Mesothelial cell of epicardium (in vitro differentiated cells): ENCODE data around the gene FAM47E. TPM values are rescaled to one million over a fixed set of nuclear protein-coding genes. Genes with fewer than 3 reads are reported as not detected.

ENCODE experiments used
- DNase-seq, 2 experiments: peaks; one replicate each; pipeline ENCODE4 v3.0.0; 2021; ENCODE audit warnings: low spot score in 2 of 2; ENCODE audit not compliant: unreplicated experiment in 2 of 2
- H3K27ac Mint-ChIP-seq: 2 replicates; pipeline ENCODE4 v1.8.0; 2021; ENCODE audit warnings: mixed read lengths
- H3K27me3 Mint-ChIP-seq: 2 replicates; pipeline ENCODE4 v1.8.0; 2021; ENCODE audit warnings: low read depth, mixed read lengths
- H3K36me3 Mint-ChIP-seq: 2 replicates; pipeline ENCODE4 v1.8.0; 2021; ENCODE audit warnings: mixed read lengths
- H3K4me1 Mint-ChIP-seq: 2 replicates; pipeline ENCODE4 v1.8.0; 2021; ENCODE audit warnings: mixed read lengths
- H3K4me3 Mint-ChIP-seq: 2 replicates; pipeline ENCODE4 v1.8.0; 2021; ENCODE audit warnings: mild to moderate bottlenecking, moderate library complexity, mixed read lengths
- H3K9me3 Mint-ChIP-seq: 2 replicates; pipeline ENCODE4 v1.8.0; 2021; ENCODE audit warnings: mixed read lengths
- total RNA-seq: library from RNA; stranded (reverse); gene quantifications from 3 replicates; pipeline ENCODE4 v1.2.1, GENCODE V29; 2021
- TF ChIP-seq, protein P1 (sequence below): fragments of 200-600 bp; sonication (generic); IDR thresholded peaks from one replicate; pipeline ENCODE4 v1.5.0; 2021; ENCODE audit warnings: antibody characterized with exemption; ENCODE audit not compliant: unreplicated experiment

FAM47E gene
- total RNA-seq, 1 donor from 2014 or later: 1.2 TPM

DNA sequence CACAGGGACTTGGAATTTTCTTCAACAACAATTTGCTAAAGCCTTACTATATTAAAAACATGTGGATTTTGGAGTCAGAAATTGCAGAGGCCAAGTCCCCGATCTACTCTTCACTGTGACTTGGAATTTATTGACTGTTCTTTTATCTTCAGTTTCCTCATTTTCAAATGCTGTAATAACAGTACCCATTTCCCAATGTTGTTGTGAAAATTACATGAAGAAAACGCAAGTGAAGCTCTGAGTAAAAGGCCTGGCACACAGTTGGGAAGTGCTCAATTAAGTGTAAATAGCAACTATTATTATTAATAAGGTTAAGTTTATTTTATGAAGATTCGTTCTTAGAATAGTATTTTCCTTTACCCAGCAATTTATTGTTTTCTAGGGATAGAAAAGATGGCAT is 70.7 kb downstream of the FAM47E start:
- no peak overlapping the region for H3K4me3 Mint-ChIP-seq
- H3K4me1 Mint-ChIP-seq: no peaks in the 10 kb centered on the region
- no peak for DNase-seq
- peaks cover 61% of the 10 kb centered on the region for H3K9me3 Mint-ChIP-seq
- H3K27ac Mint-ChIP-seq: no peak overlapping the region
- H3K27me3 Mint-ChIP-seq: no peaks in the 10 kb centered on the region
- H3K36me3 Mint-ChIP-seq: peaks cover 8% of the 10 kb centered on the region
- TF ChIP-seq, protein P1, sequence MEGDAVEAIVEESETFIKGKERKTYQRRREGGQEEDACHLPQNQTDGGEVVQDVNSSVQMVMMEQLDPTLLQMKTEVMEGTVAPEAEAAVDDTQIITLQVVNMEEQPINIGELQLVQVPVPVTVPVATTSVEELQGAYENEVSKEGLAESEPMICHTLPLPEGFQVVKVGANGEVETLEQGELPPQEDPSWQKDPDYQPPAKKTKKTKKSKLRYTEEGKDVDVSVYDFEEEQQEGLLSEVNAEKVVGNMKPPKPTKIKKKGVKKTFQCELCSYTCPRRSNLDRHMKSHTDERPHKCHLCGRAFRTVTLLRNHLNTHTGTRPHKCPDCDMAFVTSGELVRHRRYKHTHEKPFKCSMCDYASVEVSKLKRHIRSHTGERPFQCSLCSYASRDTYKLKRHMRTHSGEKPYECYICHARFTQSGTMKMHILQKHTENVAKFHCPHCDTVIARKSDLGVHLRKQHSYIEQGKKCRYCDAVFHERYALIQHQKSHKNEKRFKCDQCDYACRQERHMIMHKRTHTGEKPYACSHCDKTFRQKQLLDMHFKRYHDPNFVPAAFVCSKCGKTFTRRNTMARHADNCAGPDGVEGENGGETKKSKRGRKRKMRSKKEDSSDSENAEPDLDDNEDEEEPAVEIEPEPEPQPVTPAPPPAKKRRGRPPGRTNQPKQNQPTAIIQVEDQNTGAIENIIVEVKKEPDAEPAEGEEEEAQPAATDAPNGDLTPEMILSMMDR: no peak

DNA sequence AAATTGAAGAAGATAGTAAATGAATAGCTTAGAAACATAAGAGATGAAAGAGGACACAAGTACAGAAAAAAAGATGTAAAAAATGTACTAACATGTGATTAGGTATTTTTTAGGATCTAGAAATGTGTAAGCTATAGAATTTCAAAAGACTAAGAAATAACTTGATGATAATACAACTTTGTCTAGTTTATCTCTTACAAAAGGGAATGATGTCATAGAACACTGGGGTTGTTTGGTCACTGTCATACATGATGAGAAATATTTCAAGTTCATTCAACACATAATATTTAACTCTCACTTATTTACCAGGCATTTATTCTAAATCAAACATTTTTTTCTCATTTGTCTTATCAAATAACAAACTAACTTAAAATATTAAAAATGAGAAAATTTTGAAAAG is 73.6 kb downstream of the FAM47E start:
- no peak for DNase-seq
- H3K27ac Mint-ChIP-seq: no peak overlapping the region
- TF ChIP-seq, protein P1: no peak
- H3K4me1 Mint-ChIP-seq: no peaks in the 10 kb centered on the region
- H3K4me3 Mint-ChIP-seq: no peak overlapping the region
- H3K9me3 Mint-ChIP-seq: peaks cover 53% of the 10 kb centered on the region
- H3K36me3 Mint-ChIP-seq: peaks cover 10% of the 10 kb centered on the region
- no peaks in the 10 kb centered on the region for H3K27me3 Mint-ChIP-seq

DNA sequence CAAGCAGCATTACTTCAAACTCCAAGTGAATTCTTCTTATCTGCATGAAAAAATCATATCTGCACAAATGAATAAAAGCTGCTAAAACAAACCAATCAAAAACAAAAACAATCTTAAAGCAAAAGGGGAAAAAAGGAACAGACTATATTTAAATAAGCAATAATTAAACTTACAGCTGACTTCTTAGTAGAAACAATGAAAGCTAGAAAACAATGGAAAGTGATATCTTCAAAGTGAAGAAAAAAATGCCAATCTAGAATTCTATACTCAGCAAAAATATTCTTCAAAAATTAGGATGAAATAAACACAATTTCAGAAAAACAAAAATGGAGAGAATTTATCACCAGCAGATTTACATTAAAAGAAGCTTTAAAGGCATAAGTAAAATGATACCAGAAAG is 75.0 kb downstream of the FAM47E start:
- no peaks in the 10 kb centered on the region for H3K4me1 Mint-ChIP-seq
- peaks cover 41% of the 10 kb centered on the region for H3K9me3 Mint-ChIP-seq
- DNase-seq: no peak
- TF ChIP-seq, protein P1: no peak
- no peak overlapping the region for H3K27ac Mint-ChIP-seq
- no peak overlapping the region for H3K4me3 Mint-ChIP-seq
- H3K27me3 Mint-ChIP-seq: peaks cover 3% of the 10 kb centered on the region
- peaks cover 10% of the 10 kb centered on the region for H3K36me3 Mint-ChIP-seq

Other genes starting within 250 kb of the FAM47E start
- not detected in 3 replicates for gene CXCL9, start 244.2 kb upstream of the FAM47E start, total RNA-seq
- 0.32 to 0.44 TPM in 2 of 3 replicates, not detected in the other for gene CXCL10, start 228.2 kb upstream of the FAM47E start, total RNA-seq
- gene CXCL11, start 215.7 kb upstream of the FAM47E start, total RNA-seq: not detected in 3 replicates
- 0.33 to 0.45 TPM in 2 of 3 replicates, not detected in the other for gene ART3, start 177.0 kb upstream of the FAM47E start, total RNA-seq
- gene NUP54, start 103.3 kb upstream of the FAM47E start, total RNA-seq: 62.0 to 64.5 TPM (median 64.5 TPM) in 3 replicates
- gene SCARB2, start 37.9 kb upstream of the FAM47E start, total RNA-seq: 97.0 to 106 TPM (median 97.6 TPM) in 3 replicates
- gene STBD1, start 55.0 kb downstream of the FAM47E start, total RNA-seq: 1.7 to 2.2 TPM (median 2.0 TPM) in 3 replicates
- not detected in 3 replicates for gene CCDC158, start 169.4 kb downstream of the FAM47E start, total RNA-seq
- gene SHROOM3, start 183.5 kb downstream of the FAM47E start, total RNA-seq: 57.1 to 62.7 TPM (median 58.4 TPM) in 3 replicates